ENCODE measurements around the gene GLI3.

GRCh38 chr7:42100156-42100508, 136.9 kb downstream of the GLI3 start:
- no peak for TF ChIP-seq CTCF (IDR thresholded peaks at IDR 0.05)
- no peak for TF ChIP-seq POLR2A (IDR thresholded peaks at IDR 0.05)
- TF ChIP-seq POLR2AphosphoS5 (IDR thresholded peaks at IDR 0.05): no peak
